GM19397 (cell line): ENCODE data around the gene CRYZL1.
A peak's percentile ranks its signal among the peaks of the same experiment; 100 is the strongest.

ENCODE experiments used
- ATAC-seq: cut with Tn5 transposase; IDR thresholded peaks from one replicate; pipeline ENCODE4 v1.9.1; 2021; ENCODE audit warnings: mild to moderate bottlenecking, moderate library complexity; ENCODE audit not compliant: unreplicated experiment

The CRYZL1 gene

DNA sequence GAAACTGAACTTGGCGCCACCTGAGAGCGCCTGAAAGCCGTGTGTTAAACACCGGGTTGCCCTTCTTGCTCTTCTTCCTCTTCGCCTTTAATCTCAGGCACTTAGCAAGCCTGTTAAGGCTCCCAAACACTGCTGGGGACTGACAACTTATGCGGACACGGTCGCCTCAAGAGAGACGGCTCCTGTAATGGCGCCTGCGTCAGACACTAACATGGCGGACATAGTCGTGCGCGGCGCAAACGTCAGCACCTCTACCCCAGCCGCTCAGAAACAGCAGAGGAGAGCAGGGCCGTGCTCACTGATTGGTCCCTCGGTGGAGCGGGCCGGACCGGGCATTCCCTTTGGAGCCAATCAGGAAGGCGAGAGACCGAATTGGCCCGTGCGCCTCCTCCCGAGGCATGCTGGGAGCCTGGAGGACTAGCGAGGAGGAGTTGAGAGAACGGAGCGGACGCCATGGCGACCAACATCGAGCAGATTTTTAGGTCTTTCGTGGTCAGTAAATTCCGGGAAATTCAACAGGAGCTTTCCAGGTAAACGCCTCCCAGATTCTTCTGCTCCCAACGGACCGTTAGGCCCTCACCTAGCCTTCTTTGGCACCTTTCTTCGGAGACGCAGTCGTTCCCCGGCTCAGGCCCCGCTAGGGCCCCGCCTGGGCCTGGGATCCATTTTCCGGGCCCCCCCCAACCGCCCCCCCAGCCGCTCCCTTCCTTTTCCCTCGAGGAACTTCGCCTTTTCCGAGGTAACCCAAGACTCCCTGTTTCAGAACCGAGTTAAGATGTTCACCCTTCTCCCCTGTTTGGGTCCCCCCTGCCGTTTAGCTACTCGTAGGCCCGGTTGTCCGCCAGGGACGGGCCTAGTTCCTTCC, 98.7 kb downstream of the CRYZL1 start, which contains the start of gene SON:
Gene SON (plus strand): TSS at position 399 of the 865 bp plus-strand sequence. CDS start 55 bp downstream, at position 454.
- ATAC-seq, result peak; percentile 88

DNA sequence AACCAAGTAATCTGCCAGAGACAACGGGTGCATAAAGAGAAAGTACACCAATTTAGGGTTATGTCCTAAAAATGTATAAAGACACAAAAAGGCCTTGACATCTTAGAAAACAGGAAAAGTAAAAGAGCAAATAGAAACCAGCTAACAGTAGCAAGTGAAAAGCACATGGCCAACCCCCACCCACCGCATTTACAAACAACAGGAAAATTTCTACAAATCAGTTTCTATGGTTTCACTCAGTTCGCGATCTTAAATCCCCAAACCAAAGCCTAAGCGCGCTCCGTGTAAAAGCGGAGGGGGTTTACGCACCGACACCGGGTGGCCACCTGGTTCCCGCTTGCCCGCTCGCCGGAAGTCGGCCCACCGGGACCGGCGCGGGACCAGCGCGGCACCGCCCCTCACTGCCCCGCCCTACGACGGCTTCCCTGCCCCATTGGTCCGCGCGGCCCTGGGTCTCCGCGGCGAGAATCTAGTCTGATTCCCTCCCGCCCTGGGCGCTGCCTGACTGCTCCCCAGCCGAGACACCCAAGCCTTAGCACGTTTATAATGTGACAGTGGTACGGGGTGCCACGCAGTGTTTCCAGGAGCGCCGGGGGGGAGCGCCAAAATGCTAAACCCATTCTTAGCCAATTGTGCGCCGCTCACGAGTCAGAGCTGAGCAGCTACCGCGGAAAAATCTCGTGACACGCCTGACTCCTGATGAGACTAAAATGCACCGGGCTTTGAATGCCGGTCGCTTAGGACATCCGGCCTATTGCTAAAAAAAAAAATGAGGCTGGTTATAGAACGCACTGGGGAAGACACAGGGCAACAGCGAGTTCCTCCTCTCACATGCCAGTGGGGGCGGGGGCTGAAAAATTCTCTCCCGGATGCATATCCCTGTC, 99.5 kb downstream of the CRYZL1 start, which contains the start of gene GART:
Gene GART (minus strand): TSS at position 362 of the 884 bp plus-strand sequence. CDS start 2,802 bp downstream, outside the sequence.
- ATAC-seq, result peak; percentile 56

DNA sequence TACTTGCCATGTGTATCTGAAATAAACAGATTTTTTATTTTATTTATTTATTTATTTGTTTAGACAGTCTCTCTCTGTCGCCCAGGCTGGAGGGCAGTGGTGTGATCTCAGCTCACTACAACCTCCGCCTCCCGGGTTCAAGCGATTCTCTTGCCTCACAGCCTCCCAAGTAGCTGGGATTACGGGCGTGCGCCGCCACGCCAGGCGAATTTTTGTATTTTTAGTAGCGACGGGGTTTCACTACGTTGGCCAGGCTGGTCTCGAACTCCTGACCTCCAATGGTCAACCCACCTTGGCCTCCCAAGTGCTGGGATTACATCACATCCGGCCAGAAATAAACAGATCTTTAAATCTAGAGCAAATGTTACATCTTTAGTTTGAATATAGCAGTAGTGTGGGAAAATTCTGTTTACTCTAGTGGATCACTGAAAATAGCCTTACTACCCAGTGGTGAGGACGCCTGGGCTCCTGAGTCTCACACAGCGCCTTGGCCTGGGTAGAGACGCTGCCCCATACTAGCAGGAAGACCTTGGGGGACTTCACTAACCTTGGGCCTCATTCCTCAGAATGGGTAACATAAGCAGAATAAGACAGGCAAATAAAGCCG, 100.3 kb downstream of the CRYZL1 start:
- ATAC-seq, result no peak

DNA sequence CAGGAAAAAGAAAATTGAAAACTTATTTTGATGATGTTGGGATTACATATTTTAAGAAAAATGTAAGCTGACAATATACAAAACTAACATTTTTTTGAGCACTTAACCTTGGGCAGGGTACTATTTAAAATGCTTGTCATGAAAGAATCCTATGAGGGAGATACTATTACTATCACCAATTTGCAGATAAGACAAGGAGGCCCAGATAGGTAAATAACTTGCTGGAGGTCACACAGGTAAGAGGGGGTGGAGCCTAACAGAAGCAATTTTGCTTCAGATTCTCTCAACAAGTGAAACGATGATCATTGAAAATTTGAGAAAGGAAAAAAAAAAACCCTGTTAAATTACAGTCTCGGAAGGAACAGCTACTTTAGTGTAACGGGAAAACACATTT, 100.8 kb downstream of the CRYZL1 start:
- no peak for ATAC-seq

DNA sequence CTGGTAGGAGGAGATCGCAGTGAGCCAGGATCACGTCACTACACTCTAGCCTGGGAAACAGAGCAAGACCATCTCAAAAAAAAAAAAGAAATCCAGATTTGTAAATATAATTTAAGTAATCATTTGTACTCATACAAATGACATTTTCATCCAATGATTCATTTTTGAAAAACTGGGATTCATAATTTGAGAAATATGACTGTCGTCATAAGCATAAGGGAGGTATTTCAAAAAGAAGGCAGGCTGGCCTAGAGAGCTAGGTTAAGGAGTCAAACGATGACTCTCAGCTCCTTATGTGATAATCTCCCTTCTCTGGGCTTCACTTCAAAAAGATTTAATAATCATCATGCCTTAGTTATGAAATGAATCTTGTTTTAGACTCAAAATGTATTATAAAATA, 101.9 kb downstream of the CRYZL1 start:
- ATAC-seq, result no peak
